Measurements from ENCODE around the gene TMEM242. TPM values are rescaled to one million over a fixed set of nuclear protein-coding genes. Genes with fewer than 3 reads are reported as not detected.

Gene TMEM242
- total and polyA plus RNA-seq, 2 of the 4 experiments (the other 2 are of a cell fraction) = 2.3 to 4.6 TPM

- intact Hi-C loops (cut with micrococcal nuclease) = no loop called here
- no peak for ATAC-seq (ENCODE audit: low read depth)
- POLR2A ChIA-PET (ENCODE audit: unreplicated experiment) = no interaction called here
Observed at GRCh38 chr6:157265635-157266034, 57.7 kb downstream of the TMEM242 start.

More at GRCh38 chr6:157265635-157266034, 57.7 kb downstream of the TMEM242 start:
- no TSS peak for BruUV-seq (replicated peaks)
- no peak overlapping the region for H3K4me2 ChIP-seq (ENCODE audit: low read depth, low read length)
- H3K56ac ChIP-seq (ENCODE audit: extremely low read depth, insufficient read depth, low read length) = no peak overlapping the region
- H3K18ac ChIP-seq (ENCODE audit: low read depth, low read length) = no peak overlapping the region
- no peak overlapping the region for H2BK5ac ChIP-seq (ENCODE audit: low read depth, low read length, poor library complexity, severe bottlenecking)
- 100% methylated on average over 3 of the region's 6 CpGs; no CpG with 5 or more reads in 1 of the 2 experiments for WGBS, 2 experiments (ENCODE audit: extremely low coverage in 2 of 2, insufficient read length in 1 of 2)
- in situ Hi-C loops (cut with MboI; ENCODE audit: low sequenced_read_pairs) (no loop called here), dilution Hi-C loops (cut with HindIII; ENCODE audit: low sequenced_read_pairs, unreplicated experiment) (no loop called here)
- H3K9me3 ChIP-seq (ENCODE audit: control insufficient read depth, insufficient read depth, low read length) = no peaks in the 10 kb centered on the region
- no peak overlapping the region for H3K23ac ChIP-seq (ENCODE audit: low read depth, low read length)
- peaks cover 6% of the 10 kb centered on the region for H3K4me1 ChIP-seq (ENCODE audit: control insufficient read depth, insufficient read depth, low read length)
- H3K14ac ChIP-seq (replicated peaks; ENCODE audit: low read depth, low read length) = no peak overlapping the region
- no peak overlapping the region for H4K91ac ChIP-seq (ENCODE audit: insufficient read depth, low read depth, low read length)
- H2BK20ac ChIP-seq (ENCODE audit: low read depth, low read length) = no peak overlapping the region
- no peak overlapping the region for H4K8ac ChIP-seq (ENCODE audit: low read depth in 2 of 2, low read length in 2 of 2)
- no peak overlapping the region for H2AK5ac ChIP-seq (ENCODE audit: low read depth, low read length)
- H3K4me3 ChIP-seq (ENCODE audit: insufficient read depth, low read depth, low read length) = no peak overlapping the region
- CTCF ChIA-PET = no interaction called here
- H2BK120ac ChIP-seq (ENCODE audit: low read depth, low read length) = no peak overlapping the region
- H3K36me3 ChIP-seq (ENCODE audit: control insufficient read depth, insufficient read depth, low read length) = no peaks in the 10 kb centered on the region
- no peak overlapping the region for H3K4ac ChIP-seq (ENCODE audit: low read depth, low read length)
- no peak overlapping the region for H2AFZ ChIP-seq (replicated peaks; ENCODE audit: low read length, poor library complexity)
- no peak for DNase-seq
- peaks cover 3% of the 10 kb centered on the region; the same call in 1 of the 2 replicates for H3K9me1 ChIP-seq (ENCODE audit: insufficient read depth, low read length)
- H3K27ac ChIP-seq (ENCODE audit: insufficient read depth, low read length) = no peak overlapping the region
- H3K9ac ChIP-seq (ENCODE audit: low read depth, low read length) = no peak overlapping the region
- peaks cover 11% of the 10 kb centered on the region; the same call in 1 of the 2 replicates for H3K27me3 ChIP-seq (ENCODE audit: control insufficient read depth, insufficient read depth, low read length)
- no peaks in the 10 kb centered on the region for H4K20me1 ChIP-seq (ENCODE audit: insufficient read depth, low read length)
- no peak overlapping the region for H2AK9ac ChIP-seq (replicated peaks; ENCODE audit: low read depth, low read length, poor library complexity)
- TF ChIP-seq SMC3 (IDR thresholded peaks at IDR 0.05; ENCODE audit: low read depth, low read length) (no peak), NFE2L2 (IDR thresholded peaks at IDR 0.05; ENCODE audit: low read depth, low read length) (no peak), RCOR1 (IDR thresholded peaks at IDR 0.05; ENCODE audit: insufficient replicate concordance, low read length) (no peak), CTCF (conservative IDR thresholded peaks at IDR 0.05; ENCODE audit: low read depth, low read length) (no peak), MAFK (IDR thresholded peaks at IDR 0.05; ENCODE audit: low read depth, low read length) (no peak), MAZ (IDR thresholded peaks at IDR 0.05; ENCODE audit: borderline replicate concordance, low read depth, low read length) (no peak), RFX5 (IDR thresholded peaks at IDR 0.05; ENCODE audit: low read depth, low read length) (no peak), CEBPB (IDR thresholded peaks at IDR 0.05; ENCODE audit: low read depth, low read length) (no peak), CHD1 (IDR thresholded peaks at IDR 0.05; ENCODE audit: low read depth, low read length) (no peak), FOS (IDR thresholded peaks at IDR 0.05; ENCODE audit: low read depth, low read length) (no peak)
- TF ChIP-seq, protein P1, sequence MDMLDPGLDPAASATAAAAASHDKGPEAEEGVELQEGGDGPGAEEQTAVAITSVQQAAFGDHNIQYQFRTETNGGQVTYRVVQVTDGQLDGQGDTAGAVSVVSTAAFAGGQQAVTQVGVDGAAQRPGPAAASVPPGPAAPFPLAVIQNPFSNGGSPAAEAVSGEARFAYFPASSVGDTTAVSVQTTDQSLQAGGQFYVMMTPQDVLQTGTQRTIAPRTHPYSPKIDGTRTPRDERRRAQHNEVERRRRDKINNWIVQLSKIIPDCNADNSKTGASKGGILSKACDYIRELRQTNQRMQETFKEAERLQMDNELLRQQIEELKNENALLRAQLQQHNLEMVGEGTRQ (IDR thresholded peaks at IDR 0.05; ENCODE audit: low read depth, low read length) = no peak
- H3K79me1 ChIP-seq (ENCODE audit: low read depth in 1 of 2, low read length in 2 of 2) = no peaks in the 10 kb centered on the region
- H4K5ac ChIP-seq (ENCODE audit: low read depth, low read length) = no peak overlapping the region
- H2BK15ac ChIP-seq (ENCODE audit: low read depth, low read length) = no peak overlapping the region
